ENCODE results near the gene POU6F2.

GRCh38 chr7:39342763-39343162 lies 365.1 kb downstream of the POU6F2 start:
- TF ChIP-seq CTCF (IDR thresholded peaks at IDR 0.05), result no peak
- no peak for TF ChIP-seq POLR2A (IDR thresholded peaks at IDR 0.05)
- TF ChIP-seq EP300 (IDR thresholded peaks at IDR 0.05; ENCODE audit: low read depth), result no peak
- TF ChIP-seq POLR2AphosphoS5 (IDR thresholded peaks at IDR 0.05), result no peak

Measured in transverse colon (tissue), 4 donors.